Activated effector memory CD4-positive, alpha-beta T cell treated with anti-CD3 and anti-CD28 coated beads, Interleukin-2, amount 50 U/mL, for 16 hours (primary cell): ENCODE results near the gene EPHB2.

Source experiments
- DNase-seq: peaks from one replicate; pipeline ENCODE4 v3.0.0-alpha.2; 2020

EPHB2 gene

GRCh38 chr1:22782406-22782805, 71.8 kb downstream of the EPHB2 start:
- no peak for DNase-seq

GRCh38 chr1:22784317-22784716, 73.7 kb downstream of the EPHB2 start:
- DNase-seq = no peak

- no peak for DNase-seq
Measured at GRCh38 chr1:22784737-22785136, 74.1 kb downstream of the EPHB2 start.

- DNase-seq = no peak
Measured at GRCh38 chr1:22786101-22786500, 75.5 kb downstream of the EPHB2 start.

- no peak for DNase-seq
Measured at GRCh38 chr1:22786719-22787489, 76.3 kb downstream of the EPHB2 start.

- DNase-seq = no peak
Measured at GRCh38 chr1:22787636-22788035, 77.0 kb downstream of the EPHB2 start.

GRCh38 chr1:22788254-22788661, 77.6 kb downstream of the EPHB2 start:
- DNase-seq = no peak

GRCh38 chr1:22789356-22789994, 78.8 kb downstream of the EPHB2 start:
- no peak for DNase-seq

- DNase-seq = no peak
Measured at GRCh38 chr1:22790232-22791008, 79.8 kb downstream of the EPHB2 start.

- no peak for DNase-seq
Measured at GRCh38 chr1:22791831-22792347, 81.2 kb downstream of the EPHB2 start.

GRCh38 chr1:22792396-22793160, 81.9 kb downstream of the EPHB2 start:
- DNase-seq = no peak

- no peak for DNase-seq
Measured at GRCh38 chr1:22793647-22794046, 83.0 kb downstream of the EPHB2 start.

GRCh38 chr1:22794647-22795365, 84.2 kb downstream of the EPHB2 start:
- no peak for DNase-seq

GRCh38 chr1:22795366-22795714, 84.7 kb downstream of the EPHB2 start:
- DNase-seq = no peak

- no peak for DNase-seq
Measured at GRCh38 chr1:22796642-22797041, 86.0 kb downstream of the EPHB2 start.

GRCh38 chr1:22798083-22798482, 87.4 kb downstream of the EPHB2 start:
- no peak for DNase-seq

GRCh38 chr1:22799971-22800370, 89.3 kb downstream of the EPHB2 start:
- no peak for DNase-seq

GRCh38 chr1:22800629-22801028, 90.0 kb downstream of the EPHB2 start:
- no peak for DNase-seq

- no peak for DNase-seq
Measured at GRCh38 chr1:22801347-22801746, 90.7 kb downstream of the EPHB2 start.

GRCh38 chr1:22801761-22802160, 91.1 kb downstream of the EPHB2 start:
- DNase-seq = no peak

- DNase-seq = no peak
Measured at GRCh38 chr1:22803833-22804232, 93.2 kb downstream of the EPHB2 start.

- DNase-seq = no peak
Measured at GRCh38 chr1:22804406-22804805, 93.8 kb downstream of the EPHB2 start.
